HG03066 (cell line): ENCODE results near the gene TBC1D16.

ENCODE experiments used
- ATAC-seq: cut with Tn5 transposase; IDR thresholded peaks from one replicate; pipeline ENCODE4 v1.9.1; 2021; ENCODE audit warnings: low read depth; ENCODE audit not compliant: unreplicated experiment

Gene TBC1D16

DNA sequence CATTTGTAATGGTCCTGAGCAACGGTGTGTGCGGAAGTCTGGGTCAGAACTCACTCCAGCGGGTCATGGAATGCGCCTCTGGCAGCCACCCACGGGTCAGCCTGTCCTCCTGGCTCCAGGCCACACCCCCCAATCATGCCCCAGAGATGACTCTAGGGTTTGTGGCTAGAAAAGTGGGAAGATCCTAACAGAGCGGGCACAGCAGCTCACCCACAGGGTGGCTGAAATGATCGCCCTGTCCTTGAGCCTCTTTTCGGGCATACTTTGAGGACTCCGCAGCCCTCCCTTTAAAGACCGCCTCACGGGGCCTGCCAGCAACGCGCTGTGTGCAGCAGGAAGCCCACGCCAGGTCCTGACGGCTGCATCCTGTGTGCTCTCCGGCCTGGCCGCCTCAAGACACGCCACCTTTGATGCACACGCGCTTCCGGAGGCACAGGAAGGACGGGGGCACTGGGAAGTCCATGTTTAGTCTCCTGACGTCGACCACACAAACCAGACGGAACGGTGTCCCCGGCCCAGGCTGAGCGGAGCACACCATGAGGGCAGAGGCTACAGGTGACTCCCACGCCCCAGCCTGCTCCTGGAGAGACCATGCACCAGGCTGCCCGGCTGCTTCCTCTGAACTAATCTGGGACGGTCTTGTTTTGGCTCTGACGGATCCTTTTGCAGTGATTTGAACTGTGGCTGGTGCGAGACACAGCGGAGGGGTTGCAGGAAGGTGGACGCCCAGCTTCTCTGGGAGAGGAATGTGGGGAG is 92.9 kb downstream of the TBC1D16 start:
- ATAC-seq = no peak

- ATAC-seq = no peak
Measured at GRCh38 chr17:79942011-79942405, 93.7 kb downstream of the TBC1D16 start.

DNA sequence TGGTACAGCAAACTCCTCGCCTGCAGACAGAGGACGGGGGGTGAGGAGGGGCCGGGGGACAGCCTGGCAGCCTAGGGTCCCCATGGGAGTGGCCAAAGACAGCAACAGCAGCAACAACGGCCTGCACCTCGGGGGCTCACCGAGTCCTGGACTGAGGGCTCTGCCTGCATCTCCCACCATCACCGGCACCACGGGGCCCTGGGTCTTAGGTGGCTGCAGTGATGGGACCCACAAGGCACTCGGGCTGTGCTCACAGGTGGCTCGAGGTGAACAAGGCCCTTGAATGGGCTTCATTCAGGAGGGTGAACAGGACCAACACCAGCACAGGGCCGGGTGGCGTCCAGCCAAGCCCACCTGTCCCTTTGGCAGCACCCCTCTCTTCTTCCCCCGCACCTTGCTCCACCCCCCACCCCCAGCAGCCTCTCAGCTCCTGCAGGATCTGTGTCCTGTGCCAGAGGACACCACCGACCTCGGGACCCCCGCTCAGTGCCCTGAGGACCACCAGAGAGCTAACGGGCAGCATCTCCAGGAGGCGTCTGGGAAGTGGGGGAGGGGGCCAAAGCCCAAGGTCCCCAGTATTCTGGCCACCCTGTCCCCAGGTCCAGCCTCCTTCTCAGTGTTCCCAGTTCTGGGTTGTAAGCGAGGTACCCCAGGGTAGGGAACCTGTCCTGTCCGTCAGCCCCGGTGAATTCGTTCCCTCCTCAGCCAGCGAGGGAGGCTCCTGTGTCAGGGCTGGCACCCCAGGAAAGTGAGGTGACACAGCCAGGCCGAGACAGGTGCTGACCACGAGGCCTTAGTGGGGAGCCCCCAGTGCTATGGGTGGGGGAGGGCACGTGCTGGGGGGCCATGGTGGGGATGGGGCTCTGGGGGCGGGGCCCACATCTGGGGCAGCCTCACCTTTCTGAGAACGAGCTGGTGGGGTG is 94.3 kb downstream of the TBC1D16 start:
- no peak for ATAC-seq

- ATAC-seq = no peak
Measured at GRCh38 chr17:79940459-79941087, 95.1 kb downstream of the TBC1D16 start.

- ATAC-seq = no peak
Measured at GRCh38 chr17:79939755-79940458, 95.8 kb downstream of the TBC1D16 start.

- no peak for ATAC-seq
Measured at GRCh38 chr17:79939094-79939435, 96.6 kb downstream of the TBC1D16 start.

DNA sequence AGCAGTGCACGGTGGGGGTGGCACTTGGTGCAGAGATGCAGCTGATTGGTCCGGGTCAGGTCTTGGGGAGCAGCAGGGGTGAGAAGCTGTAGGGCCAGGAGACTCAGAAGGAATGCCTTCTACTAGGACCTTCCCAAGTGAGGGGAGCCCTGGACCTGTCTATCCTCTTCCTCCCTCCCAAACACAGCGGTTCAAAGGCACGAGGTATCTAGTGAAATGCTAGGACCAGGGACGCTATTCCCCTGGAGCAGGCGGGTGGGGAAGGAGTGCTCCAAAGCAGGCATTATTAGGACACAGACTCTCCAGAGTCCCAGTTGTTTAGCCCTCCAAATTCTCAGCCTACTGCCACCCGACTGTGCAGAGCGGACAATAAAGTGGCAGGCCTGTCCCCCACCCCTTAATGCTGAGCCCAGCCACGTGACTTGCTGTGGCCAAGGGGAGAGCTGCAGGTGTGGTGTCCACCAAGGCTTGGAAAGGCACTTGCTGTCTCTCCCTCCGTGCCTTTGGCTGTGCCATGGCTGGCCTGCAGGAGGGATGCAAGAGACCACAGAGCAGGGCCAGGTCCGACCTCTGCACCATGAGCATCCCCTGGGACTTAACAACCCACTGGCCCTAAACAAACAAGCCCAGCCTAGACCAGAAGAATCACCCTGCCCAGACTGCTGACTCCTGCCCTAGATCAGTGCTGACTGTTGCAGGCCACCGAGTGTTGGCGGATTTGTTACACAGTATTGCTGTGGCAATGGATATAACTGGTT is 97.2 kb downstream of the TBC1D16 start:
- no peak for ATAC-seq

DNA sequence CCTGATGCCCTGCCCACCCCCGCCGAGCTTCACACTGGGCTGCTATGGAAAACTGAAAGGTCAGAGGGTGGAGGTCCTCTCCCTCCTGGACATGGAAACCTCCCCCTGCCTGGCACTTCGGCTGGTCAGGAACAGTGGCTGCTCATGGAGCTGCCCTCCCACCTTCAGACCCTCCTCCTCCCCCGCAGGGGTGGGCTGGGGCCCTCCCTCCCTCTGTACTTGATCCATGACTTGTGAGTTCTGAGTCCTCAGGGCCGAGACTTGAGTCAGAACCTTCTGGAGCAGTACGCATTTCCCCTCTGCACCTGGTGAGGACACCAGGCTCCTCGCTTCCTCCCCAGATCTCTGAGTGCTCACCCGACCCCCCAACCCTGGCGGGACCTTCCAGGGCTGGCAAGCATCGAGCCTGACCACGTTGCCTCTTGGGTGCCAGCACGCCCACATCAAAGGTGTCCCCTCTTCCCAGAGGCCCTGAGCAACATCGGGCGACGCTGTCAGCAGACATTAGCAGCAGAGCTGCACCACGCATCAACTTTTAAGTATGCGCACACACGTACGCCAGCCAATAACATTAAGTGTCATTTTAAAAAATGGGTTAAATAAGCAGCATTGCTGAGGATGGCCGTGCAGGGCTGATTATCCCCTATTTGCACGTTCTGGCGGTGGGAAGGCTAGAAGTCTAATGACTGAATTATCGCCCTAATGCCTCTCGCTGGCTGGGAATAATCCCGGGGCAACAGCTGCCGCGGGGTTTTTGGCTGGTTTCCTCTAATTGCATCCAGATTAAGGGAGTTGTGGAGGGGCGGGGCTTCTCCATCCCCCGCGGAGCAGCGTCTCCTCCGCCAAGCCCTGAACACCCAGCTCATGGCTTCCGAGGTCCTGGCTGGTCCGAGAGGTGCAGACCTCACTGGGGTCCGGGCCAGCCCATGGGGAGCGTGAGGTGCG is 98.0 kb downstream of the TBC1D16 start:
- ATAC-seq = no peak

GRCh38 chr17:79936641-79937381 is 98.9 kb downstream of the TBC1D16 start:
- ATAC-seq = no peak

DNA sequence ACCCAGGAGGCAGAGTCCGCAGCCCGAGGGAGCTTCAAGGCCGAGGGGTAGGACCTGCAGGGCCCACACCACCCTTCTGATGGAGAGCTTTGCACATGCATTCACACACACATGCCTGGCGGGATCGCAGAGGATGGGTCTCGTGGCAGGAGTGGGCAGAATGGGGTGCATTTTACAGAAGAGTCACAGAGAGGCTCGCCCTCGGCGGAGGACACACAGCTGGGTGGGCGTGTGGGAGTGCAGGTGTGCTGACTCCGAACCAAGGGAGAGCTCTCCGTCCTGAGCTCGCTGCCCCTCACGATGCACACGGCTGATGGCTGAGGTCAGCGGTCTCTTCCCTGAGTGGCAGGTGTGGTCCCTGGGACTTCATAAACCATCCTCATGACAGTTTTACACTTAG is 99.6 kb downstream of the TBC1D16 start:
- no peak for ATAC-seq

- no peak for ATAC-seq
Measured at GRCh38 chr17:79935197-79935885, 100.3 kb downstream of the TBC1D16 start.

DNA sequence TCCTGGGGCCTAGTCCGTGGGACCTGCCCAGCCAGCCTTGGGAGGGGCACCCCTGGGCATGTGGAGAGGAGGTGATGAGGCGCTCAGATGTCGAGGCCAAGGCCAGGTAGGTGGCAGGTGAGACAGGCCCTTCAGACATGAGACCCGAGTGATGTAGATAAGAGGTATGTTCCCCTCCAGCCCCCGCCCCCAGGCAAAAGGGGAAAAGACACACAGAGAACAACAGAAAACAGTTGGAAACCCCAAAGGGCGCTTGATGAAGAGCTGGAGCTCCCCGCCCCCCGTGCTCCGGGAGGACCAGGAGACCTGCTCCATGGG is 101.1 kb downstream of the TBC1D16 start:
- ATAC-seq = no peak

GRCh38 chr17:79933863-79934652 is 101.6 kb downstream of the TBC1D16 start:
- ATAC-seq = no peak

DNA sequence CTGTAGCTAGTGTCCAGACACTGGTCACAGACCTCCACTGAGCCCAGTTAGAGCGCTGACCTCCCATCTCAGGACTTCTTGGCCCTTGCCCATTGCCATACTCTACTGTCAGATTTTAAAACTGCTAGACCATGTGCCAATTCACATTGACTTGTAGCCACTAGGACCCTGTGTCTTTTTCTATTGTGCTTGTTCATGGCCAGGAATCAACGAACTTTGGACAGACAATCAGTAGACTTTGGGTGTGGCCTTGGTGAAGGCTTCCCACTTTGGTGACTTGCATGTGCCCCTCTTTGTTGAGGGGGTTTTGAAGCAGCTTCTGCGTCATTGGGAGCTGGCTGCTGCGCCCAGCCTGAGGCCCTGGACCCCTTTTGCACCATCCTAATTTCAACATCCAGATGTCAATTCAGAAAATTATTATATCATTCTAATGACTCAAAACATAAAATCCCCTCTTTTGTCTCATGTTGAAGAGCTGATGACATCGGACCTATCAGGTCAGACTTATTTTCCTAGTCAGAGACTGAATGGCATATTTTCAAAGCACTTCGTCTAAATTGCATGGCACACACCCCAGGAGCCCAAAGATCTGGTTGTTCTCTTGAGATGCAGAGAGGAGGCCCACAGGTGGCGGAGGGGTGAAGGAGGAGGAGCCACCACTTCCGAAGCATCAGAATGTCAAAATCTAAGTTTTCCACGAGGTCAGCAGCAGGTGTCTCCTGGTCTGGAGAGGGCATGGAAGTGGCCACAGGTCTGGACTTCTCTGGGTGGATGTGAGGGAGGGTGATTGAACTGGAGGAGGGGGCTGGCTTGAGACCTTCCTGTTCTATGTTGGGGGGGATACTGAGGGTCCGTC is 103.0 kb downstream of the TBC1D16 start:
- no peak for ATAC-seq

DNA sequence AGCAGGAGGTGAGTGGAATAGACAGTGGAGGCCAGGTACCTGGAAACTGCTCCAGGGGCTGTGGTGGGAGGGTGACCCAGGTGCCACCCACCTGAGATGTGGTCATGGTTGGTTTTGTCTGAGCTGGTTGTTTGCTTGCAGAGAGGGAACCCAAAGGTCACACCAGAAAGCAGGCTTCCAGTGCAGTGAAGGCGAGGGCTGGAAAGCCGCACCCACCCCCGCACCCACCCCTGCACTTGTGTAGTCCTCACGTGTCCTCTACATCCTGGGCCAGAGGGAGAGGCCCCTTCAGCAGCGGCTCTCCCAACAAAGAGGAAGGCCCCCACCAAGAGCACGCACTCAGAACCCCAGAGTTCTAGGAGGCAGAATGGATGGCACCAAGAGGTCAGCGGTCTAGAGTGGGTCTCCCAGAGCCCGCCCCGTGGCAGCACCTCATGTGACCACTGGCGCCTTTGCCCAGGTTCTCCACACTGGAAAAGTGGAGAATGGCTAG is 103.8 kb downstream of the TBC1D16 start:
- ATAC-seq = no peak
